NCI-H226 (cell line): Measurements from ENCODE around the gene SHROOM1.

Source experiments
- DNase-seq: peaks from one replicate; pipeline ENCODE4 v3.0.0-alpha.2; 2015

SHROOM1 gene

DNA sequence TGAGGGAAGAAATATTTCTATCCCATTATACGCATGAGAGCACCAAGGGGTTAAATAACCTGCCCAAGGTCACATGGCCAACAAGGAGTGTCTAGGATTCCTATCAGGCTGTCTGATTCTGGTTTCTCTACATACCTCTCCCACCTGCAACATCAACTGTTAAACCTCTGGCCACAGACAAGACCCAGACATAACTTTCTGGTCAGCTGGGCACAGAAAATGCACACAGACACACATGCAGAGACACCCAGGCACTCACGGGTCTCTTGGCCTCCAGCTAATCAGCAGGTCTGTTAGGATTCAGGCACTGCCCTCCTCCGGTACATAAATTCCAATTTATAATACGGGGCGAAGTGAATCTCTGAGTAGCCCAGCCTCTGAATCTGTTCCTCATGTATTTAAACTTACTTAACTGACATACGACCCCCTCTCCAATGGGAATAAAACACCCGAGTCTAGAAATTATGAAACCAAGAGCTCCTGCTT, 54.9 kb downstream of the SHROOM1 start:
- no peak for DNase-seq

DNA sequence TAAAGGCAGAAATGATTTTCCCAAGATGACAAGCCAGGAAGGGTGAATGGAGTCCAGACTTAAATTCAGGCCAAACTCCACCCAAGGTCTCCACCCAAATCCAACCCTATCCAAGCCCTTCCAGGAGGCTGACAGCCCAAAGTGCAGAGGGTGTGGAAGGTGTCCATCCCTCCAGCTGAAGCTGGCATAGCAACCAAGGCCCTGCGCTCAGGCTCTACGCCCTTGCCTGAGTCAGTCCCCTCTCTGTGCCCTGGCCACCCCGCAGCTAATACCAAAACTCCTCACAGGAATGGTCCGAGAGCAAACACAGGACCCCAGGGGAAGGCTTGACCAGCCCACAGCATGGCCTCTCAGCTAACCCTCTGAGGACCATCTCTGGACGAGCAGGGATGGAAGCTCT, 55.6 kb downstream of the SHROOM1 start:
- DNase-seq = no peak

DNA sequence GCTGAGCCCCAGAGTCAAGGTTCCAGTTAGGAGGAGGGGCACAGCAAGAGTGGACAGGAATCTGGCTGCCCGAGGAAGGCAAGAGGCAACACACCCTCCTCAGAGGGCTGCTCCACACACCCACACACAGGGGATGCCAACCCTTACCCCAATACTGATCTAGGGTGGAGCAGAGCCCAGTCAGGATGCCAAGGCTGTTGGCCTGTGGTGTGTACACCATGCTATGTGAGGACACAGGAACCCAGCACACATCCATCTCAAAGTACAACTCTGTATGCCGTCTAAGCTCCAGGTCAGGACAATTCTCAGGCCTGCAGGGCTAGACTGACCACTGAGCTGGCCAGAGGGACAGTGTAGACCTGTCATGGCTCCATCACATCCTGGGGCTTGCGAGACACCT, 56.0 kb downstream of the SHROOM1 start:
- DNase-seq = no peak

DNA sequence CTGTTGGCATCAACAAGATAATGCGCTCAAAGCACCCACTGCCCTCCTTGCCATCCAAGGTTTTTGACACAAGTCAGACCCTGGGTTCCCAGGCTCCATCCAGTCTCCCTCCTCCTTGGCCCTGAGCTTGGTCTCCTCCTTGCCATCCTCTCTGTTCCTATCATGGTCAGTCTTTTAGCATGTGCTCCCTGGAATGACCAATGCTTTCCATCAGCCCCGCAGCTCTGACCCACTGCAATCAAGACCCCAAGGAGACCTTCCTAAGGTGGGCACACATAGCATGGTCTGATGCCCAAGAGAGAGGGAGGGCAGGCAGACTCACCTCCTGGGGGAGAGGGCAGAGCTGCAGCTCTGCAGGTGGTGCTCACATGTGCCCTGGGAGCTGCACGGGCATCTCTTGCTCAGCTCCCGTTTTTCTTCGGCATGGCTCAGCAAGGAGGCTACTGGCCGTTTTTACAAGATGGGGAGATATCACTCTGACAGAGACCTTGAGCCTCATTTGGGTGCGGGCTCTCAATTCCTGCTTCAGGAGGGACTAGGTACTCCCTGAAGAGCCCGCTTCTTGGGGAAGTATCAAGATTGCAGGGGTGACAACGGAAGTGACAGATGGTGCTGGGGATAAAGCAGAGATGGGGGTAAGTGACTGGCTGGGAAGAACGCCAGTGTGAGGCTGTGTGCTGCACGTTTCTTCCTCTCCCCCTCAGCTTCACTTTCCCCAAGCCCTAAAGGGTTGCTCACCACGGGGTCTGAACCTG, 56.7 kb downstream of the SHROOM1 start:
- DNase-seq = no peak

DNA sequence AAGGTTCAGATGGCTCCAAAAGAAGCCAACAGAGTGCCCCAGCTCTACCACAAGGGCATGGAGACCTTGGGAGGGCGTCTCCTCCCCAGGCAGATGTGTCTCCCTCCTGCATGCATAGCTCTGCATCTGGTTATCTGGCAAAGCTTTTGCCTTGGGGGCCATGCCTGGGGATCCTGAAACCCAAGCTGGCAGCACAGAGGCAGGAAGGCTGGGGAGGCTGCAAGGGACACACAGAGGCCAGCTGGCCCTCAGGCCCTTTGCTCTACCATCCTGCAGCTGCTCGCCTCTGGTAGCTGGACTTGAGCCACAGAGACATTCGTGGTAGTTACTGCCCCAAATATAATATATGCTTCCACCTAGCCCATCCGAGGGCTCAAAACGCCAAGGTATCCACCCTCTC, 57.3 kb downstream of the SHROOM1 start:
- DNase-seq = no peak

DNA sequence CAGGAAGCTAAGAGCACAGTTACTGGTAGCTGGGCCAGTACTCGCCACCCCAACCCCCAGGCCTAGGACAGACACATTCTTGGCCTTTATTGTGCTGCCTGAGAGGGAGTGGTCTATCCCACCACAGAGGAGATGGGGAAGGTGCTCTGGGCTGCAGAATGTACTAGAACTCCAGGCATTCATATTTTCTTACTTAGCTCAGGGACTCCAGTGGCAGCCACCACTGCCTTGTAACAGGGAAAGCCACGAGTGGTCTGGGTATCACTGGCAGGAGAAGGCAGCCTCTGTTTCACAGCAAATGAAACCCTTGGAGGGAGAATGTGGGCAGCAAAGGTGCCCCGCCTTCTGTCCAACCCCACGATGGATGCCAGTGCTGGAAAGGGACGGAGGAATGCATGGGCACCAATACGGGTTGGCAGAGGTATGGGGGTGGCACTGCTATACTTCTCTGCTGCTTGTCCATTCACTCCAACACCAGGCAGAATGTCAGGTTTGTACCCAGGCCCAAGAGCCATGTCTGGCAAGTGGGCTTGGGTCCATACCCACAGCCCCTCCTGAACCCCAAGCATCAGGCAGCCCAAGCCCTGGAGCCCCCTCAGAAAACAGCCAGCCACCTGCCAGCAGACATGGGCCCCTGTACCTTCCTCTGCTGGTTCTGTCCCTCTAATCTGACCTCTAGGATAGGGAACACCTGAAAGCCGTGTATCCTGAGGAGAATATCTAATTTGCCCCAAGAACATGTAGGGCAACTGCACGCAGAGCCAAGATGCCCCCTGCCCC, 58.0 kb downstream of the SHROOM1 start:
- DNase-seq = no peak
